SK-N-SH treated with all-trans-retinoic acid at 6 μM for 48 hours (cell line): ENCODE data around the gene SUSD4.

Experiments used
- ATAC-seq: fragments of 200-7000 bp; cut with Tn5 transposase; 3 replicates; pipeline ENCODE4 v1.9.1; 2020; ENCODE audit warnings: mild to moderate bottlenecking, moderate library complexity
- ARNTL ChIP-seq: fragments of 450-650 bp; formaldehyde crosslinking; IDR thresholded peaks from 2 replicates; pipeline ENCODE4 v1.5.0; 2020; ENCODE audit warnings: low read depth, mild to moderate bottlenecking, moderate library complexity, borderline replicate concordance
- BACH2 ChIP-seq: fragments of 250-450 bp; sonication (Bioruptor Pico); IDR thresholded peaks from 2 replicates; pipeline ENCODE4 v1.9.0; 2021; ENCODE audit warnings: mild to moderate bottlenecking, borderline replicate concordance
- CSDC2 ChIP-seq: fragments of 250-450 bp; sonication (Bioruptor Pico); IDR thresholded peaks from 2 replicates; pipeline ENCODE4 v1.5.0; 2020; ENCODE audit warnings: mild to moderate bottlenecking, moderate library complexity
- ESRRG ChIP-seq: fragments of 250-450 bp; sonication (Bioruptor Pico); IDR thresholded peaks from 2 replicates; pipeline ENCODE4 v1.6.1; 2021; ENCODE audit warnings: mild to moderate bottlenecking
- GLIS3 ChIP-seq: fragments of 250-450 bp; sonication (Bioruptor Pico); IDR thresholded peaks from 2 replicates; pipeline ENCODE4 v1.5.0; 2020; ENCODE audit warnings: mild to moderate bottlenecking, moderate library complexity
- ISL1 ChIP-seq: fragments of 250-450 bp; sonication (Bioruptor Pico); IDR thresholded peaks from 2 replicates; pipeline ENCODE4 v2.1.2; 2022; ENCODE audit warnings: mild to moderate bottlenecking, moderate library complexity
- OSR1 ChIP-seq: fragments of 250-450 bp; sonication (Bioruptor Pico); IDR thresholded peaks from 2 replicates; pipeline ENCODE4 v1.8.0; 2022; ENCODE audit warnings: moderate library complexity, mild to moderate bottlenecking, inconsistent platforms
- PPARA ChIP-seq: fragments of 250-450 bp; sonication (Bioruptor Pico); IDR thresholded peaks from 2 replicates; pipeline ENCODE4 v1.5.0; 2020; ENCODE audit warnings: mild to moderate bottlenecking, borderline replicate concordance
- RARB ChIP-seq: fragments of 250-450 bp; sonication (Bioruptor Pico); IDR thresholded peaks from 2 replicates; pipeline ENCODE4 v1.8.0; 2021; ENCODE audit warnings: mild to moderate bottlenecking, moderate library complexity
- SNAI2 ChIP-seq: fragments of 250-450 bp; sonication (Bioruptor Pico); IDR thresholded peaks from 2 replicates; pipeline ENCODE4 v1.5.0; 2020; ENCODE audit warnings: mild to moderate bottlenecking, moderate library complexity
- TOX ChIP-seq: fragments of 250-450 bp; sonication (Bioruptor Pico); IDR thresholded peaks from 2 replicates; pipeline ENCODE4 v1.8.0; 2021; ENCODE audit warnings: mild to moderate bottlenecking, moderate library complexity, borderline replicate concordance
- ZC3H10 ChIP-seq: fragments of 250-450 bp; sonication (Bioruptor Pico); IDR thresholded peaks from 2 replicates; pipeline ENCODE4 v1.5.1; 2021; ENCODE audit warnings: mild to moderate bottlenecking, moderate library complexity
- ZFP3 ChIP-seq: fragments of 250-450 bp; sonication (Bioruptor Pico); IDR thresholded peaks from 2 replicates; pipeline ENCODE4 v1.5.0; 2020; ENCODE audit warnings: mild to moderate bottlenecking, moderate library complexity
- ZNF565 ChIP-seq: fragments of 450-650 bp; formaldehyde crosslinking; conservative IDR thresholded peaks from 2 replicates; pipeline ENCODE4 v1.5.0; 2020; ENCODE audit warnings: low read depth, mild to moderate bottlenecking, moderate library complexity
- ZNF70 ChIP-seq: fragments of 450-650 bp; formaldehyde crosslinking; IDR thresholded peaks from 2 replicates; pipeline ENCODE4 v1.5.0; 2020; ENCODE audit warnings: mild to moderate bottlenecking, moderate library complexity
- ZNF8 ChIP-seq: fragments of 450-650 bp; formaldehyde crosslinking; IDR thresholded peaks from 2 replicates; pipeline ENCODE4 v1.5.0; 2020; ENCODE audit warnings: mild to moderate bottlenecking, moderate library complexity
- TF ChIP-seq, protein P1 (sequence below): fragments of 250-450 bp; sonication (Bioruptor Pico); IDR thresholded peaks from 2 replicates; pipeline ENCODE4 v1.8.0; 2021; ENCODE audit warnings: low read depth, mild to moderate bottlenecking, moderate library complexity, borderline replicate concordance
- TF ChIP-seq, protein P2 (sequence below): fragments of 250-450 bp; sonication (Bioruptor Pico); IDR thresholded peaks from 2 replicates; pipeline ENCODE4 v1.8.0; 2020; ENCODE audit warnings: mild to moderate bottlenecking, moderate library complexity, borderline replicate concordance
- TF ChIP-seq, protein P3 (sequence below): fragments of 250-450 bp; sonication (Bioruptor Pico); IDR thresholded peaks from 2 replicates; pipeline ENCODE4 v1.5.0; 2020; ENCODE audit warnings: mild to moderate bottlenecking, moderate library complexity
- TF ChIP-seq, protein P4 (sequence below): fragments of 250-450 bp; sonication (Bioruptor Pico); IDR thresholded peaks from 2 replicates; pipeline ENCODE4 v1.5.1; 2020; ENCODE audit warnings: low read depth, mild to moderate bottlenecking, moderate library complexity
- TF ChIP-seq, protein P5 (sequence below): fragments of 250-450 bp; sonication (Bioruptor Pico); IDR thresholded peaks from 2 replicates; pipeline ENCODE4 v1.5.1; 2021; ENCODE audit warnings: mild to moderate bottlenecking, moderate library complexity

Gene SUSD4

DNA sequence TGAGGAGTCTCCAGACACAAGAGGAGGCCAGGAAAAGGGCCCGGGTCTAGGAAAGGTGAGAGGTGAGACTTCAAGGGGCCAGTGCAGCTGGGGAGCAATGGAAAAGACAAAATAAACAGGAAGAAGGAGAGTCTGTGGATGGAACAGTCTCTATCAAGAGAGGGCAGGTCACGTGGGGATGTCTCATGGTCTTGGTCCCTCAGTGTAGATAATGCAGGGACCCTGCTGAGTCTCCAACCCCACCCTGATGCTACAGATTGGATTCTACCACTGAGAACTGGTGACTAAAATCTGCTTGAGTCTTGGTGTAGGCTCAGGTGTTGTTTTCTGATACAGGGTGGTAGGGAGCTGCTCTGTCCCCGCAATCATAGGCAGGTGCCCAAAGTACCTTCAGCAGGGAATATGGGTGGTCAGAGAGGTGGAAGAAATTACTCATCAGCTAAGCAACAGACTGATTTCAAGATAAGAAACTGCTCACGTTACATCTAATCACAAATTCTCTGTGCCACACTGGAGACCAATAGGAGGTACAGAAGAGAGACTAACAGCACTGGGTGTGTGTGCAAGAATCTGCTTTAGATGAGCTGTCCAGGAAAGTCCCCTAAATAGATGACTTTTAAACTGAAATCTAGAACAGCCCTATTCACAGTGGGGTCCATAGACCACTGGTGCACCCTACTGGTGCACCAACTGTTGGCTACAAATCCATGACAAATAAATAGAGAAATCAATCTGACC, 119.4 kb downstream of the SUSD4 start (continued):
- TF ChIP-seq, protein P1, sequence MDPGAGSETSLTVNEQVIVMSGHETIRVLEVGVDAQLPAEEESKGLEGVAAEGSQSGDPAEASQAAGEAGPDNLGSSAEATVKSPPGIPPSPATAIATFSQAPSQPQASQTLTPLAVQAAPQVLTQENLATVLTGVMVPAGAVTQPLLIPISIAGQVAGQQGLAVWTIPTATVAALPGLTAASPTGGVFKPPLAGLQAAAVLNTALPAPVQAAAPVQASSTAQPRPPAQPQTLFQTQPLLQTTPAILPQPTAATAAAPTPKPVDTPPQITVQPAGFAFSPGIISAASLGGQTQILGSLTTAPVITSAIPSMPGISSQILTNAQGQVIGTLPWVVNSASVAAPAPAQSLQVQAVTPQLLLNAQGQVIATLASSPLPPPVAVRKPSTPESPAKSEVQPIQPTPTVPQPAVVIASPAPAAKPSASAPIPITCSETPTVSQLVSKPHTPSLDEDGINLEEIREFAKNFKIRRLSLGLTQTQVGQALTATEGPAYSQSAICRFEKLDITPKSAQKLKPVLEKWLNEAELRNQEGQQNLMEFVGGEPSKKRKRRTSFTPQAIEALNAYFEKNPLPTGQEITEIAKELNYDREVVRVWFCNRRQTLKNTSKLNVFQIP (CRISPR knock-in tag): no peak
- TF ChIP-seq BACH2 (CRISPR knock-in tag) (no peak), ZC3H10 (CRISPR knock-in tag) (no peak), GLIS3 (no peak)
- TF ChIP-seq, protein P2, sequence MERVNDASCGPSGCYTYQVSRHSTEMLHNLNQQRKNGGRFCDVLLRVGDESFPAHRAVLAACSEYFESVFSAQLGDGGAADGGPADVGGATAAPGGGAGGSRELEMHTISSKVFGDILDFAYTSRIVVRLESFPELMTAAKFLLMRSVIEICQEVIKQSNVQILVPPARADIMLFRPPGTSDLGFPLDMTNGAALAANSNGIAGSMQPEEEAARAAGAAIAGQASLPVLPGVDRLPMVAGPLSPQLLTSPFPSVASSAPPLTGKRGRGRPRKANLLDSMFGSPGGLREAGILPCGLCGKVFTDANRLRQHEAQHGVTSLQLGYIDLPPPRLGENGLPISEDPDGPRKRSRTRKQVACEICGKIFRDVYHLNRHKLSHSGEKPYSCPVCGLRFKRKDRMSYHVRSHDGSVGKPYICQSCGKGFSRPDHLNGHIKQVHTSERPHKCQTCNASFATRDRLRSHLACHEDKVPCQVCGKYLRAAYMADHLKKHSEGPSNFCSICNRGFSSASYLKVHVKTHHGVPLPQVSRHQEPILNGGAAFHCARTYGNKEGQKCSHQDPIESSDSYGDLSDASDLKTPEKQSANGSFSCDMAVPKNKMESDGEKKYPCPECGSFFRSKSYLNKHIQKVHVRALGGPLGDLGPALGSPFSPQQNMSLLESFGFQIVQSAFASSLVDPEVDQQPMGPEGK: no peak

DNA sequence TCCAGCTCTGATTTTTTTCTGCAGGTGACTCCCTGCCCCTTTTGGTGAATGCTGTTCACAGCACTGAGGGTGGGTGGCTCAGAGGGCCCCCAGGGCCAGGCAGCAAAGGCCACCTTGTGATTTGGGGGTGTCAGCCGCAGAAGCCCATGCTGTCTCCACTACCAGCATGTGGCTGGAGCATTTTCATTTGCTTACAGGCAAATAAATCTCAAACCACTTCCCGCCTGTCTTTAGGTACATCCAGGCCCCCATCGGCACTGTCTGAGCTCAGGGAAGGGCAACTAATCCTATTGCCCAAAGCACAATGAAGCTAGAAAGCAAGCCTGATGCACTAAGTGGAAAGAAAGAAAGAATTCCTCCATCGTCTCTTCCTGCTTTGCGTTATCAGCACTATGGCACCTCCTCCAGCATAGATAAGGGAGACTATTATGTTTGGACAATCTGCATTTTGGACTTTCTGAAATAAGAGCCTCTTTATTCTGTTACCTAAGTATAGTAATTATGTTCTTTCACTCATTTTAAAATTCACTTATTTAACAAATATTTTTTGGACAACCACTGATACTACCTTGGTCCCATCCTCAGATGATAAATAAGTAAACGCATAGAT, 120.4 kb downstream of the SUSD4 start:
- no peak for ATAC-seq
- TF ChIP-seq, protein P3, sequence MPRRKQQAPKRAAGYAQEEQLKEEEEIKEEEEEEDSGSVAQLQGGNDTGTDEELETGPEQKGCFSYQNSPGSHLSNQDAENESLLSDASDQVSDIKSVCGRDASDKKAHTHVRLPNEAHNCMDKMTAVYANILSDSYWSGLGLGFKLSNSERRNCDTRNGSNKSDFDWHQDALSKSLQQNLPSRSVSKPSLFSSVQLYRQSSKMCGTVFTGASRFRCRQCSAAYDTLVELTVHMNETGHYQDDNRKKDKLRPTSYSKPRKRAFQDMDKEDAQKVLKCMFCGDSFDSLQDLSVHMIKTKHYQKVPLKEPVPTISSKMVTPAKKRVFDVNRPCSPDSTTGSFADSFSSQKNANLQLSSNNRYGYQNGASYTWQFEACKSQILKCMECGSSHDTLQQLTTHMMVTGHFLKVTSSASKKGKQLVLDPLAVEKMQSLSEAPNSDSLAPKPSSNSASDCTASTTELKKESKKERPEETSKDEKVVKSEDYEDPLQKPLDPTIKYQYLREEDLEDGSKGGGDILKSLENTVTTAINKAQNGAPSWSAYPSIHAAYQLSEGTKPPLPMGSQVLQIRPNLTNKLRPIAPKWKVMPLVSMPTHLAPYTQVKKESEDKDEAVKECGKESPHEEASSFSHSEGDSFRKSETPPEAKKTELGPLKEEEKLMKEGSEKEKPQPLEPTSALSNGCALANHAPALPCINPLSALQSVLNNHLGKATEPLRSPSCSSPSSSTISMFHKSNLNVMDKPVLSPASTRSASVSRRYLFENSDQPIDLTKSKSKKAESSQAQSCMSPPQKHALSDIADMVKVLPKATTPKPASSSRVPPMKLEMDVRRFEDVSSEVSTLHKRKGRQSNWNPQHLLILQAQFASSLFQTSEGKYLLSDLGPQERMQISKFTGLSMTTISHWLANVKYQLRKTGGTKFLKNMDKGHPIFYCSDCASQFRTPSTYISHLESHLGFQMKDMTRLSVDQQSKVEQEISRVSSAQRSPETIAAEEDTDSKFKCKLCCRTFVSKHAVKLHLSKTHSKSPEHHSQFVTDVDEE (CRISPR knock-in tag): no peak
- TF ChIP-seq CSDC2 (CRISPR knock-in tag) (no peak), GLIS3 (no peak), BACH2 (CRISPR knock-in tag) (no peak), TOX (CRISPR knock-in tag) (no peak), ZNF565 (CRISPR knock-in tag) (no peak), ISL1 (no peak), ZC3H10 (CRISPR knock-in tag) (no peak), PPARA (CRISPR knock-in tag) (no peak), ZNF70 (CRISPR knock-in tag) (no peak), RARB (CRISPR knock-in tag) (no peak), ESRRG (CRISPR knock-in tag) (no peak), ARNTL (CRISPR knock-in tag) (no peak), ZFP3 (no peak)
- TF ChIP-seq, protein P4, sequence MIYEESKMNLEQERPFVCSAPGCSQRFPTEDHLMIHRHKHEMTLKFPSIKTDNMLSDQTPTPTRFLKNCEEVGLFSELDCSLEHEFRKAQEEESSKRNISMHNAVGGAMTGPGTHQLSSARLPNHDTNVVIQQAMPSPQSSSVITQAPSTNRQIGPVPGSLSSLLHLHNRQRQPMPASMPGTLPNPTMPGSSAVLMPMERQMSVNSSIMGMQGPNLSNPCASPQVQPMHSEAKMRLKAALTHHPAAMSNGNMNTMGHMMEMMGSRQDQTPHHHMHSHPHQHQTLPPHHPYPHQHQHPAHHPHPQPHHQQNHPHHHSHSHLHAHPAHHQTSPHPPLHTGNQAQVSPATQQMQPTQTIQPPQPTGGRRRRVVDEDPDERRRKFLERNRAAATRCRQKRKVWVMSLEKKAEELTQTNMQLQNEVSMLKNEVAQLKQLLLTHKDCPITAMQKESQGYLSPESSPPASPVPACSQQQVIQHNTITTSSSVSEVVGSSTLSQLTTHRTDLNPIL: no peak
- TF ChIP-seq, protein P2: no peak
- TF ChIP-seq, protein P5, sequence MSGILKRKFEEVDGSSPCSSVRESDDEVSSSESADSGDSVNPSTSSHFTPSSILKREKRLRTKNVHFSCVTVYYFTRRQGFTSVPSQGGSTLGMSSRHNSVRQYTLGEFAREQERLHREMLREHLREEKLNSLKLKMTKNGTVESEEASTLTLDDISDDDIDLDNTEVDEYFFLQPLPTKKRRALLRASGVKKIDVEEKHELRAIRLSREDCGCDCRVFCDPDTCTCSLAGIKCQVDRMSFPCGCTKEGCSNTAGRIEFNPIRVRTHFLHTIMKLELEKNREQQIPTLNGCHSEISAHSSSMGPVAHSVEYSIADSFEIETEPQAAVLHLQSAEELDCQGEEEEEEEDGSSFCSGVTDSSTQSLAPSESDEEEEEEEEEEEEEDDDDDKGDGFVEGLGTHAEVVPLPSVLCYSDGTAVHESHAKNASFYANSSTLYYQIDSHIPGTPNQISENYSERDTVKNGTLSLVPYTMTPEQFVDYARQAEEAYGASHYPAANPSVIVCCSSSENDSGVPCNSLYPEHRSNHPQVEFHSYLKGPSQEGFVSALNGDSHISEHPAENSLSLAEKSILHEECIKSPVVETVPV: no peak

DNA sequence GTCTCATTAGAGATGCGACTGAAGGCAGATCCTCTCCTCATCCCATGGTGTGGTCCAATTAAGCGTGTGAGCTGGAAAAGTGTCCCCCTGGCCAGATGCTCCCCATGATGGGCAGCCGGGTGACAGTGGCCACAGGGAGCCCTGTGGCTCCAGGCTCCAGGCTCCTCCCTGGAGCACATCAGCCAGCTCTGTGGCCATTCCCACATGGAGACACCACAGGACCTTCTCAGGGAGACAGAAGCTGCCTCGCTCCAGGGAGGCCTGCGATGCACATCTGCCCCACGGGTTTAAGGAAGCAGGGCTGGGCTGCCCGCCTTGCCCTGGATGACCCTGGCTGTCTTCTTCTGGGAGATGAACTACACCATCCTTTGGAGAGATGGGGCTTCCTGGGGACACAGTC, 121.0 kb downstream of the SUSD4 start:
- ATAC-seq: no peak

More for the DNA sequence above, 121.0 kb downstream of the SUSD4 start:
- TF ChIP-seq SNAI2 (CRISPR knock-in tag) (no peak), ZNF8 (CRISPR knock-in tag) (no peak), ISL1 (no peak), OSR1 (CRISPR knock-in tag) (no peak)
- TF ChIP-seq, protein P4: no peak
- TF ChIP-seq, protein P3 (CRISPR knock-in tag): no peak
- TF ChIP-seq, all 23 proteins: peak for 0
